IMR-90 (cell line): ENCODE results near the gene SRMS. TPM values are rescaled to one million over a fixed set of nuclear protein-coding genes. Genes with fewer than 3 reads are reported as not detected.

Source experiments
- ATAC-seq: fragments of 200-7000 bp; cut with Tn5 transposase; 2 replicates; pipeline ENCODE4 v1.9.1; 2020; ENCODE audit warnings: low read depth, mild to moderate bottlenecking, moderate library complexity
- BruUV-seq: library from RNA; stranded (reverse); fragments of 400-500 nt; replicated peaks from 2 replicates; lab custom pipeline; 2021; lab: Mats Ljungman, UMichigan
- CTCF ChIA-PET: fragments of 300-600 bp; formaldehyde crosslinking; extraction: SDS; loops from one replicate; lab custom pipeline; 2021; ENCODE audit warnings: antibody characterized with exemption; lab: Yijun Ruan, JAX
- POLR2A ChIA-PET: fragments of 300-600 bp; sonication (Branson Sonifier 250); formaldehyde crosslinking; loops from one replicate; lab custom pipeline; 2022; ENCODE audit warnings: antibody characterized with exemption; ENCODE audit not compliant: unreplicated experiment; lab: Charles Lee
- DNase-seq: peaks from one replicate; pipeline ENCODE4 v3.0.0; 2013
- H2AFZ ChIP-seq: replicated peaks from 2 replicates; pipeline ENCODE3; 2013; ENCODE audit warnings: low read length, mild to moderate bottlenecking; ENCODE audit not compliant: poor library complexity
- H2AK5ac ChIP-seq: 2 replicates; pipeline ENCODE4 v1.6.1; 2013; ENCODE audit warnings: low read depth, low read length, inconsistent platforms
- H2AK9ac ChIP-seq: replicated peaks from 2 replicates; pipeline ENCODE3; 2013; ENCODE audit warnings: mild to moderate bottlenecking, low read depth, low read length, moderate library complexity; ENCODE audit not compliant: poor library complexity
- H2BK120ac ChIP-seq: 2 replicates; pipeline ENCODE4 v1.6.1; 2013; ENCODE audit warnings: low read depth, low read length, inconsistent platforms
- H2BK15ac ChIP-seq: 3 replicates; pipeline ENCODE4 v1.6.1; 2013; ENCODE audit warnings: low read depth, low read length, inconsistent platforms
- H2BK20ac ChIP-seq: 2 replicates; pipeline ENCODE4 v1.6.1; 2013; ENCODE audit warnings: low read depth, mild to moderate bottlenecking, inconsistent platforms, low read length, moderate library complexity
- H2BK5ac ChIP-seq: 2 replicates; pipeline ENCODE4 v1.6.1; 2013; ENCODE audit warnings: mild to moderate bottlenecking, low read depth, low read length, inconsistent platforms; ENCODE audit not compliant: poor library complexity, severe bottlenecking
- H3K14ac ChIP-seq: replicated peaks from 2 replicates; pipeline ENCODE4 v1.6.1; 2013; ENCODE audit warnings: low read depth, low read length, inconsistent platforms
- H3K18ac ChIP-seq: 2 replicates; pipeline ENCODE4 v1.6.1; 2013; ENCODE audit warnings: low read depth, low read length, control low read depth
- H3K23ac ChIP-seq: 2 replicates; pipeline ENCODE4 v1.6.1; 2013; ENCODE audit warnings: low read depth, low read length, inconsistent platforms
- H3K27ac ChIP-seq: 2 replicates; pipeline ENCODE4 v1.5.1; 2013; ENCODE audit warnings: mild to moderate bottlenecking, control low read depth, low read length; ENCODE audit not compliant: insufficient read depth
- H3K27me3 ChIP-seq: 2 replicates; pipeline ENCODE4 v1.6.1; 2013; ENCODE audit warnings: low read length; ENCODE audit not compliant: control insufficient read depth, insufficient read depth
- H3K36me3 ChIP-seq: 2 replicates; pipeline ENCODE4 v1.6.1; 2013; ENCODE audit warnings: low read length, mixed read lengths; ENCODE audit not compliant: control insufficient read depth, insufficient read depth
- H3K4ac ChIP-seq: 2 replicates; pipeline ENCODE4 v1.6.1; 2013; ENCODE audit warnings: low read depth, low read length, inconsistent platforms
- H3K4me1 ChIP-seq: 2 replicates; pipeline ENCODE4 v1.6.1; 2013; ENCODE audit warnings: low read length, mixed read lengths; ENCODE audit not compliant: control insufficient read depth, insufficient read depth
- H3K4me2 ChIP-seq: 2 replicates; pipeline ENCODE4 v1.6.1; 2013; ENCODE audit warnings: low read depth, mild to moderate bottlenecking, control low read depth, low read length, moderate library complexity
- H3K4me3 ChIP-seq: 2 replicates; pipeline ENCODE4 v1.5.1; 2013; ENCODE audit warnings: low read depth, mild to moderate bottlenecking, control low read depth, low read length, moderate library complexity; ENCODE audit not compliant: insufficient read depth
- H3K56ac ChIP-seq: 2 replicates; pipeline ENCODE4 v1.6.1; 2013; ENCODE audit warnings: low read length, inconsistent platforms; ENCODE audit not compliant: insufficient read depth; ENCODE audit errors: extremely low read depth
- H3K79me1 ChIP-seq, 2 experiments: 2 replicates each; pipeline ENCODE4 v1.6.1; 2013; ENCODE audit warnings: low read length in 2 of 2, inconsistent platforms in 1 of 2, low read depth in 1 of 2
- H3K9ac ChIP-seq: 2 replicates; pipeline ENCODE4 v1.6.1; 2013; ENCODE audit warnings: low read depth, low read length, control low read depth
- H3K9me1 ChIP-seq: 2 replicates; pipeline ENCODE4 v1.6.1; 2013; ENCODE audit warnings: low read length, inconsistent platforms; ENCODE audit not compliant: insufficient read depth
- H3K9me3 ChIP-seq: 2 replicates; pipeline ENCODE4 v1.6.1; 2013; ENCODE audit warnings: low read length; ENCODE audit not compliant: control insufficient read depth, insufficient read depth
- H4K20me1 ChIP-seq: 2 replicates; pipeline ENCODE4 v1.6.1; 2013; ENCODE audit warnings: low read length, inconsistent platforms; ENCODE audit not compliant: insufficient read depth
- H4K5ac ChIP-seq: 2 replicates; pipeline ENCODE4 v1.6.1; 2013; ENCODE audit warnings: mild to moderate bottlenecking, low read depth, low read length, control low read depth
- H4K8ac ChIP-seq, 2 experiments: 2 replicates each; pipeline ENCODE4 v1.6.1; 2013; ENCODE audit warnings: low read depth in 2 of 2, low read length in 2 of 2, control low read depth in 1 of 2, inconsistent platforms in 1 of 2
- H4K91ac ChIP-seq: 2 replicates; pipeline ENCODE4 v1.6.1; 2013; ENCODE audit warnings: low read depth, low read length, inconsistent platforms; ENCODE audit not compliant: insufficient read depth
- BHLHE40 ChIP-seq: fragments of 150-350 bp; IDR thresholded peaks from 2 replicates; pipeline ENCODE4 v1.6.1; 2016; ENCODE audit warnings: mild to moderate bottlenecking, low read depth, low read length
- CEBPB ChIP-seq: IDR thresholded peaks from 2 replicates; pipeline ENCODE4 v1.6.1; 2012; ENCODE audit warnings: low read depth, low read length, improper control_type of control experiment
- CHD1 ChIP-seq: IDR thresholded peaks from 2 replicates; pipeline ENCODE4 v1.6.1; 2012; ENCODE audit warnings: low read depth, low read length, improper control_type of control experiment
- ELK1 ChIP-seq: fragments of 150-350 bp; IDR thresholded peaks from 2 replicates; pipeline ENCODE4 v1.6.1; 2016; ENCODE audit warnings: low read depth, mild to moderate bottlenecking, low read length, moderate library complexity, borderline replicate concordance
- FOS ChIP-seq: fragments of 150-350 bp; IDR thresholded peaks from 2 replicates; pipeline ENCODE4 v1.6.1; 2016; ENCODE audit warnings: low read depth, low read length
- MAFK ChIP-seq: IDR thresholded peaks from 2 replicates; pipeline ENCODE4 v1.6.1; 2012; ENCODE audit warnings: low read depth, low read length, improper control_type of control experiment
- MAZ ChIP-seq: IDR thresholded peaks from 2 replicates; pipeline ENCODE4 v1.6.1; 2012; ENCODE audit warnings: low read depth, mild to moderate bottlenecking, low read length, improper control_type of control experiment, moderate library complexity, borderline replicate concordance
- MXI1 ChIP-seq: IDR thresholded peaks from 2 replicates; pipeline ENCODE4 v1.6.1; 2012; ENCODE audit warnings: low read depth, mild to moderate bottlenecking, low read length, moderate library complexity, borderline replicate concordance
- NFE2L2 ChIP-seq: fragments of 150-350 bp; IDR thresholded peaks from 2 replicates; pipeline ENCODE4 v1.6.1; 2016; ENCODE audit warnings: low read depth, mild to moderate bottlenecking, low read length
- POLR2A ChIP-seq: IDR thresholded peaks from 2 replicates; pipeline ENCODE4 v1.6.1; 2012; ENCODE audit warnings: mild to moderate bottlenecking, low read depth, low read length
- RAD21 ChIP-seq: IDR thresholded peaks from 2 replicates; pipeline ENCODE4 v1.6.1; 2012; ENCODE audit warnings: low read length, improper control_type of control experiment
- RCOR1 ChIP-seq: IDR thresholded peaks from 2 replicates; pipeline ENCODE4 v1.6.1; 2012; ENCODE audit warnings: mild to moderate bottlenecking, low read length, improper control_type of control experiment; ENCODE audit not compliant: insufficient replicate concordance
- RFX5 ChIP-seq: IDR thresholded peaks from 2 replicates; pipeline ENCODE4 v1.8.0; 2012; ENCODE audit warnings: low read depth, mild to moderate bottlenecking, low read length, moderate library complexity
- SMC3 ChIP-seq: fragments of 150-350 bp; IDR thresholded peaks from 2 replicates; pipeline ENCODE4 v1.6.1; 2016; ENCODE audit warnings: low read depth, mild to moderate bottlenecking, antibody characterized with exemption, low read length, moderate library complexity
- WGBS, 2 experiments: methylation state at CpG; one replicate each; pipeline versions ENCODE4 v1.1.5 to v1.1.7; 2013; ENCODE audit warnings: missing lambda C conversion rate in 2 of 2; ENCODE audit not compliant: insufficient read length in 1 of 2; ENCODE audit errors: extremely low coverage in 2 of 2; 5-methylcytosine and 5-hydroxymethylcytosine counted together
- dilution Hi-C: fragments of 300-500 bp; cut with HindIII; formaldehyde crosslinking; loops from one replicate; pipeline ENCODE4 v1.14.3; 2018; ENCODE audit warnings: low sequenced_read_pairs; ENCODE audit not compliant: unreplicated experiment
- in situ Hi-C: fragments of 300-500 bp; cut with MboI; formaldehyde crosslinking; loops from 3 replicates; pipeline ENCODE4 v1.14.3; 2019; ENCODE audit warnings: low sequenced_read_pairs, inconsistent platforms, mixed read lengths
- intact Hi-C: fragments of 100-400 bp; cut with micrococcal nuclease; formaldehyde crosslinking; loops from 2 replicates; pipeline ENCODE4 v1.10.0; 2022
- polyA plus RNA-seq, 3 experiments: library from polyadenylated mRNA; depleted of rRNA; stranded (reverse); fragments of >200 nt; gene quantifications; 2 replicates each; pipeline ENCODE4 v1.2.3, GENCODE V29; 2012; ENCODE audit warnings: low replicate concordance in 1 of 3
- total RNA-seq: library from RNA; depleted of rRNA; stranded (reverse); fragments of >200 nt; gene quantifications from 2 replicates; pipeline ENCODE4 v1.2.3, GENCODE V29; 2012
- TF ChIP-seq, protein P1 (sequence below): fragments of 150-350 bp; IDR thresholded peaks from 2 replicates; pipeline ENCODE4 v1.6.1; 2017; ENCODE audit warnings: mild to moderate bottlenecking, antibody characterized with exemption, low read length, low read depth
- TF ChIP-seq, protein P2 (sequence below): conservative IDR thresholded peaks from 2 replicates; pipeline ENCODE4 v1.5.1; 2012; ENCODE audit warnings: mild to moderate bottlenecking, low read depth, low read length, improper control_type of control experiment

Gene SRMS
- total and polyA plus RNA-seq, 2 of the 4 experiments (the other 2 are of a cell fraction), result not detected

DNA sequence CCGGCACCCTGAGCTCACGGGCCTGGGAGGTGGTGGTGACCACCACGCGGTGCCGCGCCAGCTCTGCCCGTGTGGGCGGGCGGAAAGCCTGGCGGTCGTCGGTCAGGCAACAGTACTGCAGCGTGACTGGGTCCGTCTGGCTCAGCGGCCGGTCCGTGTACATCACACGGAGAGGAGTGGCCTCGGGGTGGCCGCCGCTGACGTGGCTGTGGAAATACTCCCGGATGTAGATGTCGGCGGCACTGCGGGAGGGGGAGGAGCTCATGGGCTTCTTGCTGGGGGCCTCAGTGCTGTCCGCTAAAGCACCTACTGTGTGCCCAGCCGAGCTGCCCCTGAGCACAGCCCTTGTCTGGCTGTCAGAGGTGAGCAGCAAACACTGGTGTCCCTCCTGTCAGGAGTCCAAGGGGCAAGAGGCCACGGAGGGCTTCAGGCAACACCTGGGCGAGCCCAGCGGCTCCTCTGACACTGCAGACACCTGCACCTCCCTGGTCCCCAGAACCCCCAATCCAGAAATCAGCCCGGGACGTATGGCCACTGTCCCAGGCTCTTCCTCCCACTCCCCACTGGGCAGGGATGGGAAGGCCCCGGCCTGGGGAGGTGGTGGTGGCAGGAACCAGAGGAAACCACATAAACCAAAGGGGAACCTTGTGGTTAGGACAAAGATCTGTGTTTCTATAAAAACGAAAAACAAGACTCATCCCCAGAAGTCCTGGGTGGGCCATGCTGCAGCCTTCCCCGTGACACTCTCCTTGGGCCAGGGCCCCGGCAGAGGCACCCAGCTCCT lies 20.0 kb upstream of the SRMS start:
- Histone ChIP-seq H2AFZ (no peak overlapping the region), H2AK5ac (no peak overlapping the region), H4K8ac (no peak overlapping the region), H3K36me3 (peaks cover 48% of the 10 kb centered on the region), H3K4ac (no peak overlapping the region), H3K9ac (no peak overlapping the region), H3K23ac (no peak overlapping the region), H2BK120ac (no peak overlapping the region), H3K4me3 (no peak overlapping the region), H4K91ac (no peak overlapping the region), H2BK5ac (no peak overlapping the region), H3K27ac (no peak overlapping the region), H3K56ac (no peak overlapping the region), H3K27me3 (no peaks in the 10 kb centered on the region), H2BK15ac (no peak overlapping the region), H3K9me3 (no peaks in the 10 kb centered on the region), H4K5ac (no peak overlapping the region), H3K4me2 (no peak overlapping the region), H3K18ac (no peak overlapping the region), H4K20me1 (no peaks in the 10 kb centered on the region), H2AK9ac (no peak overlapping the region), H3K9me1 (no peaks in the 10 kb centered on the region), H3K79me1 (no peaks in the 10 kb centered on the region), H2BK20ac (no peak overlapping the region), H3K14ac (no peak overlapping the region), H3K4me1 (no peaks in the 10 kb centered on the region)
- dilution Hi-C loops, result no loop called here
- BruUV-seq, result no TSS peak
- WGBS, 2 experiments, result 94% methylated on average over 30 of the region's 37 CpGs; no CpG with 5 or more reads in 1 of the 2 experiments
- DNase-seq (no peak), ATAC-seq (no peak)
- POLR2A ChIA-PET, result no interaction called here
- intact Hi-C loops, result no loop called here
- in situ Hi-C loops, result no loop called here
- CTCF ChIA-PET, result no interaction called here
- TF ChIP-seq RCOR1 (no peak), ELK1 (no peak), MAZ (no peak), CHD1 (no peak), CEBPB (no peak), MXI1 (no peak), BHLHE40 (no peak), POLR2A (no peak), MAFK (no peak), NFE2L2 (no peak), RAD21 (no peak), SMC3 (no peak), FOS (no peak), RFX5 (no peak)
- TF ChIP-seq, protein P1, sequence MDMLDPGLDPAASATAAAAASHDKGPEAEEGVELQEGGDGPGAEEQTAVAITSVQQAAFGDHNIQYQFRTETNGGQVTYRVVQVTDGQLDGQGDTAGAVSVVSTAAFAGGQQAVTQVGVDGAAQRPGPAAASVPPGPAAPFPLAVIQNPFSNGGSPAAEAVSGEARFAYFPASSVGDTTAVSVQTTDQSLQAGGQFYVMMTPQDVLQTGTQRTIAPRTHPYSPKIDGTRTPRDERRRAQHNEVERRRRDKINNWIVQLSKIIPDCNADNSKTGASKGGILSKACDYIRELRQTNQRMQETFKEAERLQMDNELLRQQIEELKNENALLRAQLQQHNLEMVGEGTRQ, result no peak
- TF ChIP-seq, protein P2, sequence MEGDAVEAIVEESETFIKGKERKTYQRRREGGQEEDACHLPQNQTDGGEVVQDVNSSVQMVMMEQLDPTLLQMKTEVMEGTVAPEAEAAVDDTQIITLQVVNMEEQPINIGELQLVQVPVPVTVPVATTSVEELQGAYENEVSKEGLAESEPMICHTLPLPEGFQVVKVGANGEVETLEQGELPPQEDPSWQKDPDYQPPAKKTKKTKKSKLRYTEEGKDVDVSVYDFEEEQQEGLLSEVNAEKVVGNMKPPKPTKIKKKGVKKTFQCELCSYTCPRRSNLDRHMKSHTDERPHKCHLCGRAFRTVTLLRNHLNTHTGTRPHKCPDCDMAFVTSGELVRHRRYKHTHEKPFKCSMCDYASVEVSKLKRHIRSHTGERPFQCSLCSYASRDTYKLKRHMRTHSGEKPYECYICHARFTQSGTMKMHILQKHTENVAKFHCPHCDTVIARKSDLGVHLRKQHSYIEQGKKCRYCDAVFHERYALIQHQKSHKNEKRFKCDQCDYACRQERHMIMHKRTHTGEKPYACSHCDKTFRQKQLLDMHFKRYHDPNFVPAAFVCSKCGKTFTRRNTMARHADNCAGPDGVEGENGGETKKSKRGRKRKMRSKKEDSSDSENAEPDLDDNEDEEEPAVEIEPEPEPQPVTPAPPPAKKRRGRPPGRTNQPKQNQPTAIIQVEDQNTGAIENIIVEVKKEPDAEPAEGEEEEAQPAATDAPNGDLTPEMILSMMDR, result no peak
